ENCODE results near the gene PCDH9.

- no peak for TF ChIP-seq CTCF (IDR thresholded peaks at IDR 0.05)
- TF ChIP-seq POLR2AphosphoS5 (IDR thresholded peaks at IDR 0.05), result no peak
- no peak for TF ChIP-seq POLR2A (IDR thresholded peaks at IDR 0.05)
Measured at GRCh38 chr13:66397133-66397532, 833.0 kb downstream of the PCDH9 start.

Measured in upper lobe of left lung (tissue), 4 donors.